Heart right ventricle (tissue), 16 donors: Measurements from ENCODE around the gene MT1M. TPM values are rescaled to one million over a fixed set of nuclear protein-coding genes. Genes with fewer than 3 reads are reported as not detected.
"Not testable (repeated sequence)": the region's sequence is repeated elsewhere in the genome, so short reads cannot be mapped to it uniquely, and the experiment has no call there.

Experiments used
- ATAC-seq, 8 donors: fragments of 200-7000 bp; cut with Tn5 transposase; one replicate each; pipeline ENCODE4 v1.9.1; 2020; ENCODE audit warnings: mild to moderate bottlenecking in 8 of 8, moderate library complexity in 8 of 8, moderate number of reproducible peaks in 1 of 8
- DNase-seq, 2 donors: peaks; one replicate each; pipeline ENCODE4 v3.0.0-alpha.2; 2020
- H3K27ac ChIP-seq, 10 donors: fragments of 200-600 bp; sonication (generic) in 2 of 10; one replicate each; pipeline versions ENCODE4 v1.5.0 to v1.8.0; 2020 to 2022; ENCODE audit warnings: mild to moderate bottlenecking in 3 of 10
- H3K27me3 ChIP-seq, 7 donors: fragments of 200-600 bp; one replicate each; pipeline ENCODE4 v1.8.0; 2021 to 2022; ENCODE audit warnings: mild to moderate bottlenecking in 2 of 7
- H3K36me3 ChIP-seq, 9 donors: fragments of 200-600 bp; sonication (generic) in 1 of 9; one replicate each; pipeline versions ENCODE4 v1.5.0 to v1.8.0; 2020 to 2022; ENCODE audit warnings: mild to moderate bottlenecking in 2 of 9
- H3K4me1 ChIP-seq, 9 donors: fragments of 200-600 bp; sonication (generic) in 1 of 9; one replicate each; pipeline versions ENCODE4 v1.5.0 to v1.8.0; 2020 to 2022; ENCODE audit warnings: mild to moderate bottlenecking in 4 of 9
- H3K4me3 ChIP-seq, 10 donors: fragments of 200-600 bp; sonication (generic) in 2 of 10; one replicate each; pipeline versions ENCODE4 v1.5.0 to v1.8.0; 2020 to 2022; ENCODE audit warnings: mild to moderate bottlenecking in 7 of 10, moderate library complexity in 2 of 10
- H3K9me3 ChIP-seq, 11 donors: fragments of 200-600 bp in 10 of 11; sonication (generic) in 2 of 11; one replicate each; pipeline versions ENCODE4 v1.5.0 to v1.8.0; 2013 to 2022; ENCODE audit warnings: mild to moderate bottlenecking in 2 of 11, control low read depth in 1 of 11, moderate library complexity in 1 of 11
- CTCF ChIP-seq, 9 donors: fragments of 200-600 bp; sonication (generic) in 2 of 9; IDR thresholded peaks; one replicate each; pipeline versions ENCODE4 v1.5.0 to v1.8.0; 2021 to 2022; ENCODE audit warnings: antibody characterized with exemption in 9 of 9, mild to moderate bottlenecking in 5 of 9, moderate library complexity in 1 of 9
- WGBS, 2 donors: extraction: QIAGEN DNeasy Blood & Tissue Kit; methylation state at CpG; one replicate each; pipeline ENCODE4 v1.1.7; 2013; ENCODE audit warnings: inconsistent platforms in 1 of 2; 5-methylcytosine and 5-hydroxymethylcytosine counted together
- intact Hi-C, 10 donors: fragments of 100-400 bp; cut with DNase I; formaldehyde crosslinking; loops; one replicate each; pipeline versions ENCODE4 v1.11.1 to v1.14.2; 2022
- long read RNA-seq, 3 donors: library from polyadenylated mRNA; unstranded; transcript quantifications; one replicate each; pipeline ENCODE4 v2.0.0, GENCODE V29; 2020 to 2021
- polyA plus RNA-seq, 2 donors: library from polyadenylated mRNA; stranded (reverse); fragments of 200-250 nt; gene quantifications; one replicate each; pipeline ENCODE4 v1.2.3, GENCODE V29; 2013
- total RNA-seq, 10 donors: library from RNA; stranded (reverse); fragmentation: NEBNext Ultra II Directional in 3 of 10; extraction: Animal tissue kit (Norgen Biotek cat#: 25700) in 3 of 10; gene quantifications; one replicate each; pipeline versions ENCODE4 v1.2.1 to v1.2.4, GENCODE V29; 2021 to 2023
- donor health status: Arrhythmogenic right ventricular cardiomyopathy.
- donor health status: ischemic (EF 13 %, LVEDD 7.1; RV severe dilation, severe dysfunction).
- donor health status: healthy with polysubstance abuse.
- donor health status: DM: no; HTN: yes; CAD: no.
- donor health status: DM: no; HTN: no; CAD: no.
- donor health status: ischemic (EF 25% LVEDD 6.9; RV normal size, moderate dysfunction).
- donor health status: ischemic (EF 25% LVEDD 5.7; RV mildly dilated, moderate dysfunction).
- donor health status: healthy.
- donor health status: DM: yes; HTN: yes; CAD: no.
- donor health status: Ischemic cardiomyopathy.
- donor health status: ischemic (EF 35%, LVEDD 5.7; RV mildly dilated, moderate dysfunction).
- donor health status: nonischemic (EF 11% LVEDD 7.7; RV severe dilation, severe dysfunction).
- donor health status: DM: yes; HTN: yes; CAD: no.
- donor health status: PGD.
- donor health status: ischemic (EF 29% LVEDD 5.4; RV normal size, mild dysfunction).
- donor health status: nonischemic (EF 23%, LVEDD 6.1; RV moderate dilation, normal function).

Gene MT1M
- total RNA-seq (10 to 100 TPM in 1 of 10 donors, 1 to 10 TPM in 5, under 1 TPM in 4; 0.75 to 24.3 (median 1.7) TPM), polyA plus RNA-seq (10 to 100 TPM; 11.9 to 25.4 TPM)
- long read RNA-seq, donor 1, partial matches to known transcripts, result 1 of 5 reads
- long read RNA-seq, donor 1, other reads (novel, unspliced or antisense), result 0 of 5 reads
- long read RNA-seq, donor 2, partial matches to known transcripts, result 0 of 1 reads
- long read RNA-seq, donor 2, other reads (novel, unspliced or antisense), result 0 of 1 reads
- long read RNA-seq, donor 3, partial matches to known transcripts, result 0 of 3 reads
- long read RNA-seq, donor 3, other reads (novel, unspliced or antisense), result 0 of 3 reads

- ATAC-seq, result peak; percentile 77 to 92 (median 86)
- peaks cover 0 to 32% (median 17%) of the 10 kb centered on the region in 9 donors for H3K4me1 ChIP-seq
- TF ChIP-seq CTCF (IDR thresholded peaks at IDR 0.05), result no peak
- H3K27me3 ChIP-seq, result peaks cover 3 to 66% (median 26%) of the 10 kb centered on the region in 7 donors
- DNase-seq, result peak in 1 of 2 donors; percentile 78
- no peaks in the 10 kb centered on the region for H3K36me3 ChIP-seq
- intact Hi-C loops, result no loop called here
- H3K4me3 ChIP-seq, result peak within 1 kb of the TSS; percentile 27 to 72 (median 64)
- H3K27ac ChIP-seq, result peak within 1 kb of the TSS; percentile 43 to 82 (median 76)
- H3K9me3 ChIP-seq, result no peaks in the 10 kb centered on the region
- WGBS, 2 donors, result 0 to 1% methylated on average over 55 to 61 of the region's 61 CpGs
These were observed at the start of gene MT1M for GRCh38 chr16:56632156-56632847. MT1M (plus strand) TSS chr16:56632659; CDS start chr16:56632732, 73 bp downstream.

- H3K4me1 ChIP-seq, DNase-seq, ATAC-seq, H3K9me3 ChIP-seq, H3K27ac ChIP-seq, intact Hi-C loops, H3K36me3 ChIP-seq, H3K4me3 ChIP-seq: not testable (repeated sequence)
- WGBS, 2 donors, result 86% methylated on average over 2 of the region's 2 CpGs
- H3K27me3 ChIP-seq, result peaks cover 0 to 24% (median 12%) of the 10 kb centered on the region in 7 donors
These were observed 49.5 kb upstream of the MT1M start for GRCh38 chr16:56582911-56583310.

- Histone ChIP-seq H3K27me3 (peaks cover 0 to 30% (median 15%) of the 10 kb centered on the region in 7 donors), H3K9me3 (no peaks in the 10 kb centered on the region), H3K4me3 (no peak overlapping the region), H3K27ac (no peak overlapping the region), H3K4me1 (no peaks in the 10 kb centered on the region), H3K36me3 (no peaks in the 10 kb centered on the region)
- ATAC-seq (no peak), DNase-seq (no peak)
- no peak for TF ChIP-seq CTCF (IDR thresholded peaks at IDR 0.05)
- 49 to 50% methylated on average over 11 of the region's 11 CpGs for WGBS, 2 donors
- intact Hi-C loops, result no loop called here
These were observed 48.9 kb upstream of the MT1M start for GRCh38 chr16:56583351-56584168.

- Histone ChIP-seq H3K27ac (no peak overlapping the region), H3K4me3 (no peak overlapping the region), H3K27me3 (peaks cover 3 to 37% (median 22%) of the 10 kb centered on the region in 7 donors), H3K4me1 (peaks cover 0 to 5% (median 4%) of the 10 kb centered on the region in 9 donors), H3K36me3 (no peaks in the 10 kb centered on the region), H3K9me3 (no peaks in the 10 kb centered on the region)
- TF ChIP-seq CTCF (IDR thresholded peaks at IDR 0.05), result no peak
- intact Hi-C loops, result no loop called here
- WGBS, 2 donors, result 86 to 96% methylated on average over 11 of the region's 11 CpGs
- DNase-seq, result no peak
- no peak for ATAC-seq
These were observed 48.2 kb upstream of the MT1M start for GRCh38 chr16:56584276-56584675.
